DND-41 (cell line): Measurements from ENCODE around the gene WNT5A.

Source experiments
- ATAC-seq: fragments of 200-7000 bp; cut with Tn5 transposase; 3 replicates; pipeline ENCODE4 v1.9.1; 2021; ENCODE audit warnings: low read depth; ENCODE audit not compliant: insufficient read depth
- DNase-seq: peaks from one replicate; pipeline ENCODE4 v3.0.0-alpha.2; 2020
- H2AFZ ChIP-seq: 2 replicates; pipeline ENCODE4 v1.6.0; 2012; ENCODE audit warnings: low read depth, low read length
- H3K27ac ChIP-seq: 2 replicates; pipeline ENCODE4 v1.5.1; 2012; ENCODE audit warnings: low read length, inconsistent platforms
- H3K27me3 ChIP-seq: fragments of 200-600 bp; sonication (generic); 2 replicates; pipeline ENCODE4 v1.6.0; 2012; ENCODE audit warnings: low read length, mild to moderate bottlenecking, inconsistent platforms; ENCODE audit not compliant: insufficient read depth, poor library complexity
- H3K36me3 ChIP-seq: 2 replicates; pipeline ENCODE4 v1.5.1; 2012; ENCODE audit warnings: low read length, inconsistent platforms; ENCODE audit not compliant: insufficient read depth
- H3K4me1 ChIP-seq: 2 replicates; pipeline ENCODE4 v1.5.1; 2012; ENCODE audit warnings: mild to moderate bottlenecking, low read length; ENCODE audit not compliant: insufficient read depth
- H3K4me2 ChIP-seq: 2 replicates; pipeline ENCODE4 v1.6.0; 2012; ENCODE audit warnings: mild to moderate bottlenecking, moderate library complexity, low read length, inconsistent platforms; ENCODE audit not compliant: insufficient read depth
- H3K4me3 ChIP-seq, 2 experiments: fragments of 200-600 bp in 1 of 2; shearing (Covaris generic) in 1 of 2; 2 replicates each; pipeline ENCODE4 v1.5.1; 2012 to 2016; ENCODE audit warnings: inconsistent platforms in 2 of 2, low read length in 2 of 2, mild to moderate bottlenecking in 2 of 2, low read depth in 1 of 2, moderate library complexity in 1 of 2
- H3K79me2 ChIP-seq: 2 replicates; pipeline ENCODE4 v1.6.0; 2012; ENCODE audit warnings: low read length, inconsistent platforms; ENCODE audit not compliant: insufficient read depth
- H3K9ac ChIP-seq: 2 replicates; pipeline ENCODE4 v1.6.0; 2012; ENCODE audit warnings: low read depth, mild to moderate bottlenecking, inconsistent platforms, low read length, moderate library complexity
- H3K9me3 ChIP-seq: 2 replicates; pipeline ENCODE4 v1.5.1; 2012; ENCODE audit warnings: low read length, moderate library complexity, mild to moderate bottlenecking, inconsistent platforms; ENCODE audit not compliant: insufficient read depth, severe bottlenecking
- H4K20me1 ChIP-seq: 2 replicates; pipeline ENCODE4 v1.6.0; 2012; ENCODE audit warnings: low read length; ENCODE audit not compliant: insufficient read depth
- CTCF ChIP-seq: IDR thresholded peaks from 2 replicates; pipeline ENCODE4 v1.5.1; 2012; ENCODE audit warnings: borderline replicate concordance, low read length, moderate library complexity, mild to moderate bottlenecking; ENCODE audit not compliant: poor library complexity, severe bottlenecking; ENCODE audit errors: extremely low read depth
- EZH2 ChIP-seq: IDR thresholded peaks from 3 replicates; pipeline ENCODE4 v1.6.1; 2012; ENCODE audit warnings: borderline replicate concordance, low read depth, mild to moderate bottlenecking, moderate library complexity, low read length, inconsistent platforms; ENCODE audit not compliant: severe bottlenecking

WNT5A gene

GRCh38 chr3:55474213-55474632 lies 12.9 kb downstream of the WNT5A start:
- TF ChIP-seq CTCF, result no peak
- no peak for TF ChIP-seq EZH2
- Histone ChIP-seq H3K9ac (no peak overlapping the region), H3K27me3 (peaks cover 4% of the 10 kb centered on the region), H2AFZ (no peak overlapping the region), H3K4me1 (no peaks in the 10 kb centered on the region), H3K4me3 (no peak overlapping the region), H3K4me2 (no peak overlapping the region), H3K79me2 (no peaks in the 10 kb centered on the region), H3K36me3 (no peaks in the 10 kb centered on the region), H3K27ac (no peak overlapping the region), H3K9me3 (no peaks in the 10 kb centered on the region), H4K20me1 (no peaks in the 10 kb centered on the region)
- DNase-seq (no peak), ATAC-seq (no peak)

DNA sequence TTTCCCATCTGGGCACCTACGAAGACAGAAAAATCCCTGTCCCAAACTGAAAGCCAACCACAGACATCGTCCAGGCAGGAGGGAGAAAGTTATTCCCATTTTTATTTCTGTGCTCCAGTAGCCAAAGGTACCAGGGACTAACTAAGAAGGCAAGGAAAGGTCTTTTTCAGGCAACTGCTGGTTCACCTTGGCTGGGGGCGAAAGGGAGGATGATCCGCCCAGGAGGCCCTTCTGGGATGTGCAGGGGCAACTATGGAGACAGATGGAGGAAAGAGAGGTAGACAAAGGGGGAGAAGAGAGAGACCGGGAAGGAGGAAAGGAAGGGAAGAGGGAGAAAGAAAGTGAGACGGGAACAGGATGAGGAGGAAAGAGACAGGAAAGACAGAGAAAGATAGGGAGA lies 13.3 kb downstream of the WNT5A start:
- no peaks in the 10 kb centered on the region for H3K9me3 ChIP-seq
- DNase-seq (no peak), ATAC-seq (no peak)
- no peak overlapping the region for H3K4me3 ChIP-seq
- H3K4me2 ChIP-seq, result no peak overlapping the region
- no peaks in the 10 kb centered on the region for H3K4me1 ChIP-seq
- TF ChIP-seq CTCF (no peak), EZH2 (no peak)
- no peaks in the 10 kb centered on the region for H3K36me3 ChIP-seq
- no peaks in the 10 kb centered on the region for H3K79me2 ChIP-seq
- H3K27me3 ChIP-seq, result peaks cover 4% of the 10 kb centered on the region
- H3K27ac ChIP-seq, result no peak overlapping the region
- no peak overlapping the region for H2AFZ ChIP-seq
- H3K9ac ChIP-seq, result no peak overlapping the region
- no peaks in the 10 kb centered on the region for H4K20me1 ChIP-seq

GRCh38 chr3:55471522-55472280 lies 15.4 kb downstream of the WNT5A start:
- Histone ChIP-seq H3K36me3 (no peaks in the 10 kb centered on the region), H3K79me2 (no peaks in the 10 kb centered on the region), H3K9me3 (no peaks in the 10 kb centered on the region), H3K4me3 (no peak overlapping the region), H3K4me1 (no peaks in the 10 kb centered on the region), H3K4me2 (no peak overlapping the region), H3K27me3 (no peaks in the 10 kb centered on the region), H2AFZ (no peak overlapping the region), H4K20me1 (no peaks in the 10 kb centered on the region), H3K27ac (no peak overlapping the region), H3K9ac (no peak overlapping the region)
- TF ChIP-seq CTCF (no peak), EZH2 (no peak)
- ATAC-seq (no peak), DNase-seq (no peak)

GRCh38 chr3:55471084-55471483 lies 16.0 kb downstream of the WNT5A start:
- H3K27ac ChIP-seq, result no peak overlapping the region
- no peaks in the 10 kb centered on the region for H3K36me3 ChIP-seq
- no peak for DNase-seq
- no peak for ATAC-seq
- no peaks in the 10 kb centered on the region for H3K9me3 ChIP-seq
- H4K20me1 ChIP-seq, result no peaks in the 10 kb centered on the region
- no peak overlapping the region for H3K4me2 ChIP-seq
- no peaks in the 10 kb centered on the region for H3K79me2 ChIP-seq
- TF ChIP-seq CTCF (no peak), EZH2 (no peak)
- H3K4me1 ChIP-seq, result no peaks in the 10 kb centered on the region
- no peak overlapping the region for H2AFZ ChIP-seq
- H3K9ac ChIP-seq, result no peak overlapping the region
- no peaks in the 10 kb centered on the region for H3K27me3 ChIP-seq
- no peak overlapping the region for H3K4me3 ChIP-seq
